Astrocyte of the spinal cord (primary cell): Measurements from ENCODE around the gene PCDHGB3.

ENCODE experiments used
- DNase-seq: peaks from one replicate; pipeline ENCODE4 v3.0.0; 2011; ENCODE audit warnings: low read depth, low spot score
- H3K4me3 ChIP-seq: 2 replicates; pipeline ENCODE4 v1.5.1; 2011; ENCODE audit warnings: low read depth, mild to moderate bottlenecking, low read length, moderate library complexity
- CTCF ChIP-seq: IDR thresholded peaks from 2 replicates; pipeline ENCODE4 v1.5.1; 2012; ENCODE audit warnings: low read depth, mild to moderate bottlenecking, low read length, inconsistent platforms
- in situ Hi-C: cut with HindIII; loops from 2 replicates; pipeline ENCODE4 v1.10.0; 2017; ENCODE audit warnings: low sequenced_read_pairs

Gene PCDHGB3

GRCh38 chr5:141349917-141350619 is 20.0 kb upstream of the PCDHGB3 start, which contains the start of gene PCDHGB1:
Gene PCDHGB1 (plus strand): TSS chr5:141350099. CDS start chr5:141350261, 162 bp downstream.
- peak; percentile 53 for DNase-seq
- peak; percentile 57 for TF ChIP-seq CTCF
- peak within 1 kb of the TSS; percentile 32 for H3K4me3 ChIP-seq
- in situ Hi-C loops = no loop called here

GRCh38 chr5:141351591-141351990 is 18.5 kb upstream of the PCDHGB3 start:
- TF ChIP-seq CTCF = no peak
- DNase-seq = no peak
- in situ Hi-C loops = no loop called here

GRCh38 chr5:141354900-141355469 is 15.1 kb upstream of the PCDHGB3 start, which contains the start of gene PCDHGA4:
Gene PCDHGA4 (plus strand): TSS chr5:141355021. CDS start chr5:141355108, 87 bp downstream.
- in situ Hi-C loops = no loop called here
- DNase-seq = no peak
- H3K4me3 ChIP-seq = peak within 1 kb of the TSS; percentile 35
- TF ChIP-seq CTCF = peak; percentile 43

More at GRCh38 chr5:141351591-141351990, 18.5 kb upstream of the PCDHGB3 start:
- H3K4me3 ChIP-seq = no peak overlapping the region

- TF ChIP-seq CTCF = no peak
Observed at GRCh38 chr5:141355641-141356040, 14.4 kb upstream of the PCDHGB3 start.

GRCh38 chr5:141356133-141356532 is 13.9 kb upstream of the PCDHGB3 start:
- TF ChIP-seq CTCF = no peak
- no peak for DNase-seq
- in situ Hi-C loops = no loop called here
- H3K4me3 ChIP-seq = no peak overlapping the region

More at GRCh38 chr5:141355641-141356040, 14.4 kb upstream of the PCDHGB3 start:
- in situ Hi-C loops = no loop called here
- no peak for DNase-seq
- peak overlapping the region; percentile 35 for H3K4me3 ChIP-seq

- DNase-seq = no peak
- no peak for TF ChIP-seq CTCF
- in situ Hi-C loops = no loop called here
- H3K4me3 ChIP-seq = no peak overlapping the region
Observed at GRCh38 chr5:141356950-141357349, 13.1 kb upstream of the PCDHGB3 start.
